ENCODE results near the gene HIPK4. TPM values are rescaled to one million over a fixed set of nuclear protein-coding genes. Genes with fewer than 3 reads are reported as not detected.
A peak's percentile ranks its signal among the peaks of the same experiment; 100 is the strongest.

The HIPK4 gene
- total RNA-seq, 1 donor from 2014 or later: not detected

- no peak overlapping the region for H3K4me2 ChIP-seq (ENCODE audit: low read length)
- no peak overlapping the region for H3K9ac ChIP-seq (ENCODE audit: low read length)
- Mint-ChIP-seq H3K27ac (ENCODE audit: unreplicated experiment) (no peak overlapping the region), H3K4me1 (ENCODE audit: low read depth, unreplicated experiment) (peaks cover 12% of the 10 kb centered on the region), H3K4me3 (ENCODE audit: unreplicated experiment) (no peak overlapping the region), H3K9me3 (ENCODE audit: unreplicated experiment) (no peaks in the 10 kb centered on the region), H3K27me3 (ENCODE audit: low read depth, unreplicated experiment) (no peaks in the 10 kb centered on the region), H3K36me3 (ENCODE audit: low read depth, unreplicated experiment) (peaks cover 16% of the 10 kb centered on the region)
- FAIRE-seq (no peak), DNase-seq (ENCODE audit: low read depth) (no peak)
- peaks cover 27% of the 10 kb centered on the region for H4K20me1 ChIP-seq (ENCODE audit: insufficient read depth, low read length)
- no peak overlapping the region for H3K4me3 ChIP-seq (ENCODE audit: insufficient read depth, low read depth, low read length)
- H3K27ac ChIP-seq (ENCODE audit: low read depth, low read length): no peak overlapping the region
- peaks cover 3% of the 10 kb centered on the region for H3K36me3 ChIP-seq (ENCODE audit: insufficient read depth, low read length)
- no peaks in the 10 kb centered on the region for H3K27me3 ChIP-seq (ENCODE audit: insufficient read depth, low read length)
- H3K4me1 ChIP-seq (ENCODE audit: insufficient read depth, low read length): peaks cover 13% of the 10 kb centered on the region
- no peaks in the 10 kb centered on the region for H3K9me3 ChIP-seq (ENCODE audit: insufficient read depth, low read depth, low read length)
- H2AFZ ChIP-seq (ENCODE audit: low read depth, low read length): no peak overlapping the region
- no peaks in the 10 kb centered on the region for H3K79me2 ChIP-seq (ENCODE audit: insufficient read depth, low read length)
- TF ChIP-seq, protein P1, sequence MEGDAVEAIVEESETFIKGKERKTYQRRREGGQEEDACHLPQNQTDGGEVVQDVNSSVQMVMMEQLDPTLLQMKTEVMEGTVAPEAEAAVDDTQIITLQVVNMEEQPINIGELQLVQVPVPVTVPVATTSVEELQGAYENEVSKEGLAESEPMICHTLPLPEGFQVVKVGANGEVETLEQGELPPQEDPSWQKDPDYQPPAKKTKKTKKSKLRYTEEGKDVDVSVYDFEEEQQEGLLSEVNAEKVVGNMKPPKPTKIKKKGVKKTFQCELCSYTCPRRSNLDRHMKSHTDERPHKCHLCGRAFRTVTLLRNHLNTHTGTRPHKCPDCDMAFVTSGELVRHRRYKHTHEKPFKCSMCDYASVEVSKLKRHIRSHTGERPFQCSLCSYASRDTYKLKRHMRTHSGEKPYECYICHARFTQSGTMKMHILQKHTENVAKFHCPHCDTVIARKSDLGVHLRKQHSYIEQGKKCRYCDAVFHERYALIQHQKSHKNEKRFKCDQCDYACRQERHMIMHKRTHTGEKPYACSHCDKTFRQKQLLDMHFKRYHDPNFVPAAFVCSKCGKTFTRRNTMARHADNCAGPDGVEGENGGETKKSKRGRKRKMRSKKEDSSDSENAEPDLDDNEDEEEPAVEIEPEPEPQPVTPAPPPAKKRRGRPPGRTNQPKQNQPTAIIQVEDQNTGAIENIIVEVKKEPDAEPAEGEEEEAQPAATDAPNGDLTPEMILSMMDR (IDR thresholded peaks at IDR 0.05; ENCODE audit: insufficient read depth, low read depth, low read length): no peak
- TF ChIP-seq EZH2 (IDR thresholded peaks at IDR 0.05; ENCODE audit: insufficient read depth, low read length): no peak
Measured at GRCh38 chr19:40369797-40370196, 20.2 kb downstream of the HIPK4 start.

GRCh38 chr19:40367577-40368434 lies 22.2 kb downstream of the HIPK4 start:
- Mint-ChIP-seq H3K27me3 (ENCODE audit: low read depth, unreplicated experiment) (no peaks in the 10 kb centered on the region), H3K36me3 (ENCODE audit: low read depth, unreplicated experiment) (peaks cover 12% of the 10 kb centered on the region), H3K27ac (ENCODE audit: unreplicated experiment) (peak overlapping the region; percentile 43), H3K4me3 (ENCODE audit: unreplicated experiment) (peak overlapping the region; percentile 89), H3K9me3 (ENCODE audit: unreplicated experiment) (no peaks in the 10 kb centered on the region), H3K4me1 (ENCODE audit: low read depth, unreplicated experiment) (peaks cover 16% of the 10 kb centered on the region)
- DNase-seq (ENCODE audit: low read depth) (no peak), FAIRE-seq (no peak)
- Histone ChIP-seq H3K4me1 (ENCODE audit: insufficient read depth, low read length) (peaks cover 13% of the 10 kb centered on the region), H3K79me2 (ENCODE audit: insufficient read depth, low read length) (no peaks in the 10 kb centered on the region), H3K4me3 (ENCODE audit: insufficient read depth, low read depth, low read length) (no peak overlapping the region), H2AFZ (ENCODE audit: low read depth, low read length) (no peak overlapping the region), H4K20me1 (ENCODE audit: insufficient read depth, low read length) (peaks cover 24% of the 10 kb centered on the region), H3K9ac (ENCODE audit: low read length) (no peak overlapping the region), H3K9me3 (ENCODE audit: insufficient read depth, low read depth, low read length) (no peaks in the 10 kb centered on the region), H3K27me3 (ENCODE audit: insufficient read depth, low read length) (no peaks in the 10 kb centered on the region), H3K36me3 (ENCODE audit: insufficient read depth, low read length) (peaks cover 3% of the 10 kb centered on the region), H3K4me2 (ENCODE audit: low read length) (no peak overlapping the region), H3K27ac (ENCODE audit: low read depth, low read length) (no peak overlapping the region)
- TF ChIP-seq, protein P1 (IDR thresholded peaks at IDR 0.05; ENCODE audit: insufficient read depth, low read depth, low read length): no peak
- no peak for TF ChIP-seq EZH2 (IDR thresholded peaks at IDR 0.05; ENCODE audit: insufficient read depth, low read length)
